Measurements from ENCODE around the gene CRYGA.

GRCh38 chr2:208136716-208137094 lies 26.7 kb downstream of the CRYGA start:
- TF ChIP-seq CTCF (IDR thresholded peaks at IDR 0.05) (no peak), POLR2A (IDR thresholded peaks at IDR 0.05) (no peak)

All from prostate gland (tissue), 2 donors.